ENCODE measurements around the gene NCAN. TPM values are rescaled to one million over a fixed set of nuclear protein-coding genes. Genes with fewer than 3 reads are reported as not detected.

Gene NCAN
- total RNA-seq, 1 donor from 2014 or later, result 0.14 TPM

GRCh38 chr19:19271828-19272599, 60.3 kb downstream of the NCAN start:
- DNase-seq (ENCODE audit: low read depth), result no peak
- no peaks in the 10 kb centered on the region for H3K9me3 ChIP-seq (ENCODE audit: insufficient read depth, low read depth, low read length)
- H3K4me3 ChIP-seq (ENCODE audit: insufficient read depth, low read depth, low read length), result peak overlapping the region; percentile 46
- peaks cover 20% of the 10 kb centered on the region for H3K36me3 Mint-ChIP-seq (ENCODE audit: low read depth, unreplicated experiment)
- H3K4me3 Mint-ChIP-seq (ENCODE audit: unreplicated experiment), result peak overlapping the region; percentile 77
- H3K9ac ChIP-seq (ENCODE audit: low read length), result no peak overlapping the region
- H2AFZ ChIP-seq (ENCODE audit: low read depth, low read length), result peak overlapping the region; percentile 64
- H3K27me3 Mint-ChIP-seq (ENCODE audit: low read depth, unreplicated experiment), result peaks cover 10% of the 10 kb centered on the region
- peak overlapping the region; percentile 81 for H3K4me2 ChIP-seq (ENCODE audit: low read length)
- no peaks in the 10 kb centered on the region for H3K36me3 ChIP-seq (ENCODE audit: insufficient read depth, low read length)
- no peaks in the 10 kb centered on the region for H3K79me2 ChIP-seq (ENCODE audit: insufficient read depth, low read length)
- peak overlapping the region; percentile 53 for H3K27ac Mint-ChIP-seq (ENCODE audit: unreplicated experiment)
- H3K4me1 Mint-ChIP-seq (ENCODE audit: low read depth, unreplicated experiment), result peaks cover 5% of the 10 kb centered on the region
- H3K27me3 ChIP-seq (ENCODE audit: insufficient read depth, low read length), result no peaks in the 10 kb centered on the region
- FAIRE-seq, result no peak
- no peaks in the 10 kb centered on the region for H4K20me1 ChIP-seq (ENCODE audit: insufficient read depth, low read length)
- peaks cover 2% of the 10 kb centered on the region for H3K9me3 Mint-ChIP-seq (ENCODE audit: unreplicated experiment)
- peaks cover 3% of the 10 kb centered on the region for H3K4me1 ChIP-seq (ENCODE audit: insufficient read depth, low read length)
- H3K27ac ChIP-seq (ENCODE audit: low read depth, low read length), result no peak overlapping the region
- TF ChIP-seq EZH2 (IDR thresholded peaks at IDR 0.05; ENCODE audit: insufficient read depth, low read length) (no peak), CTCF (IDR thresholded peaks at IDR 0.05; ENCODE audit: insufficient read depth, low read depth, low read length) (no peak)

GRCh38 chr19:19274146-19274545, 62.4 kb downstream of the NCAN start:
- peaks cover 8% of the 10 kb centered on the region for H3K4me1 Mint-ChIP-seq (ENCODE audit: low read depth, unreplicated experiment)
- DNase-seq (ENCODE audit: low read depth) (no peak), FAIRE-seq (no peak)
- Histone ChIP-seq H3K4me1 (ENCODE audit: insufficient read depth, low read length) (peaks cover 3% of the 10 kb centered on the region), H3K79me2 (ENCODE audit: insufficient read depth, low read length) (no peaks in the 10 kb centered on the region), H4K20me1 (ENCODE audit: insufficient read depth, low read length) (no peaks in the 10 kb centered on the region), H2AFZ (ENCODE audit: low read depth, low read length) (no peak overlapping the region), H3K27me3 (ENCODE audit: insufficient read depth, low read length) (no peaks in the 10 kb centered on the region), H3K36me3 (ENCODE audit: insufficient read depth, low read length) (peaks cover 8% of the 10 kb centered on the region), H3K4me3 (ENCODE audit: insufficient read depth, low read depth, low read length) (no peak overlapping the region), H3K9ac (ENCODE audit: low read length) (no peak overlapping the region), H3K27ac (ENCODE audit: low read depth, low read length) (no peak overlapping the region), H3K4me2 (ENCODE audit: low read length) (no peak overlapping the region), H3K9me3 (ENCODE audit: insufficient read depth, low read depth, low read length) (no peaks in the 10 kb centered on the region)
- H3K9me3 Mint-ChIP-seq (ENCODE audit: unreplicated experiment), result peaks cover 2% of the 10 kb centered on the region
- TF ChIP-seq EZH2 (IDR thresholded peaks at IDR 0.05; ENCODE audit: insufficient read depth, low read length), result no peak
- TF ChIP-seq CTCF (IDR thresholded peaks at IDR 0.05; ENCODE audit: insufficient read depth, low read depth, low read length), result no peak
- H3K27ac Mint-ChIP-seq (ENCODE audit: unreplicated experiment), result no peak overlapping the region
- H3K36me3 Mint-ChIP-seq (ENCODE audit: low read depth, unreplicated experiment), result peaks cover 18% of the 10 kb centered on the region
- peaks cover 9% of the 10 kb centered on the region for H3K27me3 Mint-ChIP-seq (ENCODE audit: low read depth, unreplicated experiment)
- H3K4me3 Mint-ChIP-seq (ENCODE audit: unreplicated experiment), result peak overlapping the region; percentile 69

Measured in astrocyte (in vitro differentiated cells and primary cell).